HEK293 (cell line): ENCODE data around the gene ROCK1.
"Not testable (repeated sequence)": the region's sequence is repeated elsewhere in the genome, so short reads cannot be mapped to it uniquely, and the experiment has no call there.

ENCODE experiments used
- CTCF ChIA-PET: fragments of 350-600 bp; formaldehyde crosslinking; extraction: SDS; loops from one replicate; lab custom pipeline; 2021; ENCODE audit warnings: antibody characterized with exemption; lab: Yijun Ruan, JAX
- POLR2A ChIA-PET: fragments of 300-600 bp; formaldehyde crosslinking; extraction: SDS; loops from one replicate; lab custom pipeline; 2020; ENCODE audit warnings: antibody characterized with exemption, inconsistent platforms; lab: Yijun Ruan, JAX
- H3K27ac ChIP-seq: fragments of 200-500 bp; sonication (Bioruptor generic); 2 replicates; pipeline ENCODE4 v1.5.1; 2014; ENCODE audit warnings: low read depth, low read length, control low read depth, inconsistent platforms; ENCODE audit errors: extremely low read depth
- H3K36me3 ChIP-seq, 2 experiments: fragments of 200-500 bp in 1 of 2; sonication (Bioruptor generic) in 1 of 2; 1 replicate in 1 of 2; 2 replicates in 1 of 2; pipeline ENCODE4 v1.5.1; 2014 to 2017; ENCODE audit warnings: inconsistent platforms in 2 of 2, low read length in 2 of 2; ENCODE audit not compliant: control insufficient read depth in 2 of 2, insufficient read depth in 1 of 2
- H3K4me1 ChIP-seq: fragments of 200-500 bp; sonication (Bioruptor generic); 2 replicates; pipeline ENCODE4 v1.5.1; 2014; ENCODE audit warnings: mild to moderate bottlenecking, low read length, inconsistent platforms; ENCODE audit not compliant: control insufficient read depth, insufficient read depth
- H3K4me3 ChIP-seq: 2 replicates; pipeline ENCODE4 v1.5.1; 2011; ENCODE audit warnings: low read depth, mild to moderate bottlenecking, control low read depth, low read length, moderate library complexity
- H3K9me3 ChIP-seq: fragments of 200-500 bp; sonication (Bioruptor generic); 2 replicates; pipeline ENCODE4 v1.5.1; 2014; ENCODE audit warnings: low read depth, low read length, inconsistent platforms; ENCODE audit not compliant: control insufficient read depth, insufficient read depth
- GLIS2 ChIP-seq: fragments of 450-650 bp; formaldehyde crosslinking; IDR thresholded peaks from 2 replicates; pipeline ENCODE4 v1.5.1; 2016; ENCODE audit warnings: missing biosample characterization, missing genetic modification characterization
- IKZF3 ChIP-seq: fragments of 450-650 bp; IDR thresholded peaks from 2 replicates; pipeline ENCODE4 v1.5.0; 2018; ENCODE audit warnings: missing biosample characterization, mild to moderate bottlenecking, missing genetic modification characterization, moderate library complexity
- SETDB1 ChIP-seq: IDR thresholded peaks from one replicate; pipeline ENCODE4 v1.6.1; 2017; ENCODE audit warnings: mild to moderate bottlenecking, low read length, moderate library complexity, mixed read lengths; ENCODE audit not compliant: insufficient read length
- TRIM28 ChIP-seq: IDR thresholded peaks from 2 replicates; pipeline ENCODE4 v1.6.1; 2011; ENCODE audit warnings: low read length, control low read depth, borderline replicate concordance
- ZBTB17 ChIP-seq: fragments of 450-650 bp; formaldehyde crosslinking; IDR thresholded peaks from 2 replicates; pipeline ENCODE4 v1.5.1; 2016; ENCODE audit warnings: missing biosample characterization, missing genetic modification characterization
- ZNF114 ChIP-seq: fragments of 450-650 bp; formaldehyde crosslinking; IDR thresholded peaks from 2 replicates; pipeline ENCODE4 v1.5.0; 2017; ENCODE audit warnings: missing biosample characterization, missing genetic modification characterization
- ZNF132 ChIP-seq: fragments of 450-650 bp; formaldehyde crosslinking; IDR thresholded peaks from 2 replicates; pipeline ENCODE4 v1.5.1; 2017; ENCODE audit warnings: missing biosample characterization, missing genetic modification characterization, borderline replicate concordance
- ZNF140 ChIP-seq: fragments of 450-650 bp; formaldehyde crosslinking; IDR thresholded peaks from 2 replicates; pipeline ENCODE4 v1.5.1; 2016; ENCODE audit warnings: missing biosample characterization, missing genetic modification characterization
- ZNF16 ChIP-seq: fragments of 450-650 bp; formaldehyde crosslinking; IDR thresholded peaks from 2 replicates; pipeline ENCODE4 v1.5.1; 2016; ENCODE audit warnings: low read depth, missing biosample characterization, missing genetic modification characterization
- ZNF174 ChIP-seq: fragments of 450-650 bp; formaldehyde crosslinking; IDR thresholded peaks from 2 replicates; pipeline ENCODE4 v1.5.0; 2017; ENCODE audit warnings: missing biosample characterization, mild to moderate bottlenecking, missing genetic modification characterization
- ZNF521 ChIP-seq: fragments of 450-650 bp; formaldehyde crosslinking; IDR thresholded peaks from 2 replicates; pipeline ENCODE4 v1.5.1; 2017; ENCODE audit warnings: missing biosample characterization, mild to moderate bottlenecking, missing genetic modification characterization
- ZNF548 ChIP-seq: fragments of 450-650 bp; formaldehyde crosslinking; IDR thresholded peaks from 2 replicates; pipeline ENCODE4 v1.5.1; 2016; ENCODE audit warnings: missing biosample characterization, missing genetic modification characterization
- ZNF558 ChIP-seq: fragments of 450-650 bp; formaldehyde crosslinking; IDR thresholded peaks from 2 replicates; pipeline ENCODE4 v1.5.1; 2016; ENCODE audit warnings: missing biosample characterization, missing genetic modification characterization
- ZNF585B ChIP-seq: fragments of 450-650 bp; formaldehyde crosslinking; IDR thresholded peaks from 2 replicates; pipeline ENCODE4 v1.5.1; 2016; ENCODE audit warnings: missing biosample characterization, missing genetic modification characterization
- ZNF624 ChIP-seq: fragments of 450-650 bp; formaldehyde crosslinking; IDR thresholded peaks from 2 replicates; pipeline ENCODE4 v1.5.1; 2017; ENCODE audit warnings: missing biosample characterization, missing genetic modification characterization
- ZNF654 ChIP-seq: fragments of 450-650 bp; formaldehyde crosslinking; IDR thresholded peaks from 2 replicates; pipeline ENCODE4 v1.5.1; 2016; ENCODE audit warnings: low read depth, missing biosample characterization, missing genetic modification characterization
- ZNF701 ChIP-seq: fragments of 450-650 bp; formaldehyde crosslinking; IDR thresholded peaks from 2 replicates; pipeline ENCODE4 v1.5.1; 2016; ENCODE audit warnings: missing biosample characterization, missing genetic modification characterization
- ZNF707 ChIP-seq: fragments of 450-650 bp; formaldehyde crosslinking; IDR thresholded peaks from 2 replicates; pipeline ENCODE4 v1.5.1; 2016; ENCODE audit warnings: missing biosample characterization, missing genetic modification characterization
- TF ChIP-seq, protein P1 (sequence below): fragments of 450-650 bp; IDR thresholded peaks from 2 replicates; pipeline ENCODE4 v1.5.1; 2018; ENCODE audit warnings: missing biosample characterization, missing genetic modification characterization

The ROCK1 gene

DNA sequence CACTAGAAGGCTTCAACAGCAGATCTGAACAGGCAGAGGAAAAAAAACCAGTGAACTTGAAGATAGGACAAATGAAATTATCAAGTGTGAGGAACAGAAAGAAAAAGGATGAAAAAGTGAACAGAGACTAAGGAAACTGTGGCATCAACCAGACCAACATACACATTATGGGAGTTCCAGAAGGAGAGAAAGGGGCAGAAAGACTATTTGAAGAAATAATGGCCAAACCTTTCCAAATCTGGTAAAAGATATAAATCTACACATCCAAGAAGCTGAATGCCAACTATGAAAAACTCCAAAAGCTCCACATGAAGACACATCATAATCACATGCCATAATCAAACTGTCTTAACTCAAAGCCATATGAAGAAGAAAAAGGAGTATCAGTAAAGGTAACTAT, 79.8 kb downstream of the ROCK1 start:
- TF ChIP-seq SETDB1 (peak; percentile 35), ZNF558 (tag by site-specific recombination) (peak; percentile 96), ZNF114 (no peak)
- ChIA-PET CTCF (interaction anchor here (0.6 to 0.9 kb wide), 3 partner anchors 24 to 580 kb away, joined by 3 to 6 read pairs (median 3); no protein-coding TSS in a partner anchor), POLR2A (no interaction called here)
- no peaks in the 10 kb centered on the region for H3K9me3 ChIP-seq
- no peak overlapping the region for H3K27ac ChIP-seq
- H3K36me3 ChIP-seq = peaks cover 16 to 18% of the 10 kb centered on the region in 2 experiments
- no peak overlapping the region for H3K4me3 ChIP-seq
- no peaks in the 10 kb centered on the region for H3K4me1 ChIP-seq

DNA sequence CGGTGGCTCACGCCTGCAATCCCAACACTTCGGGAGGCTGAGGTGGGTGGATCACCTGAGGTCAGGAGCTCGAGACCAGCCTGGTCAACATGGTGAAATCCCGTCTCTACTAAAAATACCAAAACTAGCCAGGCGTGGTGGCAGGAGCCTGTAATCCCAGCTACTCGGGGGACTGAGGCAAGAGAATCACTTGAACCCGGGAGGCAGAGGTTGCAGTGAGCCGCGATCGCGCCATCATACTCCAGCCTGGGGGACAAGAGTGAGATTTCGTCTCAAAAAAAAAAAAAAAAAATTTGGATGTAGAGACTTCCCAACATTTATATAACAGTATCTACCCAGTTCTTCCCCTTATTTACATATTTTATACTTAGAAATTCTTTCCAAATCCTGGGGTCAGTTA, 93.4 kb downstream of the ROCK1 start:
- H3K4me1 ChIP-seq, H3K27ac ChIP-seq, H3K9me3 ChIP-seq, CTCF ChIA-PET, H3K4me3 ChIP-seq: not testable (repeated sequence)
- POLR2A ChIA-PET = interaction anchor here (0.7 kb wide), 1 partner anchor 704 kb away, joined by 5 read pairs; no protein-coding TSS in a partner anchor
- peaks cover 23 to 42% of the 10 kb centered on the region in 2 experiments for H3K36me3 ChIP-seq

DNA sequence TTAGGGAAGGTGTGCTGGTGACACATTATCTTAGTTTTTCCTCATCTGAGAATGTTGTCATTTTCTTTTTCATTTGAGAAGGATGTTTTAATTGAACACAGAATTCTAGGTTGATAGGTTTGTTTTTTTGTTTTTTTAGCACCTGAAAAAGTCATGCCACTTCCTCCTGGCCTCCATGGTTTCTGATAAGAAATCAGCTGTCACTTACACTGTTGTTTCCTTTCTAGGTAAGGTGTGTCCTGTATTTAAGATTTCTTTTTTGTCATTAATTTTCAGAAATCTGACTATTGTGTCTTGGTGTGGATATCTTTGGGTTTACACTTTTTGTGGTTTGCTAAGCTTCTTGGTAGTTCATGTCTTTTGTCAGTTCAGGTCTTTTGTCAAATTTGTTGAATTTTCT, 99.3 kb downstream of the ROCK1 start:
- ChIA-PET CTCF (no interaction called here), POLR2A (no interaction called here)
- Histone ChIP-seq H3K4me1 (no peaks in the 10 kb centered on the region), H3K36me3 (peaks cover 22 to 52% of the 10 kb centered on the region in 2 experiments), H3K9me3 (no peaks in the 10 kb centered on the region), H3K4me3 (no peak overlapping the region), H3K27ac (no peak overlapping the region)
- TF ChIP-seq ZNF701 (tag by site-specific recombination) (no peak), SETDB1 (peak; percentile 69), ZNF521 (no peak), TRIM28 (peak; percentile 37; the same call in 1 of the 2 replicates)

DNA sequence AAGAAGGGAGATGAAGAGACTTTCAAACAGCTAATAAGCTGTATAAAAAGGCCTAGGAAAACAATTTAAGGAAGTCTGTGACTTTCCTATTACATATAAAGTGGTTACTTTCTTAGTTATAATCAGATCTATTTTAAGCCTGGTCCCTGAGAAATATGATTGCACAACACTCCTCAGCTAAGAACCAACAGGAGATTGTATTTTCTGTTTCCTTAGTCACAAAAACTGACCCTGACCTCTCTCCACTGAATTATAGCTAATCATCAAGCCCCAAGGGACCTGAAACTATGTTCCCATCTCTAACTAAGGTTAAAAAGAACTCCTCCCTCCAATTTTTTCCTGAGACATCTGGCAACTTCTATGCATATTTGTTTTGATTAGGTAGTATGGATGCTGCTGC, 106.9 kb downstream of the ROCK1 start:
- no peak for TF ChIP-seq ZNF548 (tag by site-specific recombination)
- TF ChIP-seq GLIS2 (tag by site-specific recombination) = no peak
- TF ChIP-seq ZNF174 (tag by site-specific recombination) = no peak
- TF ChIP-seq ZBTB17 (tag by site-specific recombination) = no peak
- no peak for TF ChIP-seq ZNF624 (tag by site-specific recombination)
- TF ChIP-seq ZNF16 (tag by site-specific recombination) = no peak
- no peak for TF ChIP-seq ZNF585B (tag by site-specific recombination)
- TF ChIP-seq ZNF707 (tag by site-specific recombination) = no peak
- TF ChIP-seq, protein P1, sequence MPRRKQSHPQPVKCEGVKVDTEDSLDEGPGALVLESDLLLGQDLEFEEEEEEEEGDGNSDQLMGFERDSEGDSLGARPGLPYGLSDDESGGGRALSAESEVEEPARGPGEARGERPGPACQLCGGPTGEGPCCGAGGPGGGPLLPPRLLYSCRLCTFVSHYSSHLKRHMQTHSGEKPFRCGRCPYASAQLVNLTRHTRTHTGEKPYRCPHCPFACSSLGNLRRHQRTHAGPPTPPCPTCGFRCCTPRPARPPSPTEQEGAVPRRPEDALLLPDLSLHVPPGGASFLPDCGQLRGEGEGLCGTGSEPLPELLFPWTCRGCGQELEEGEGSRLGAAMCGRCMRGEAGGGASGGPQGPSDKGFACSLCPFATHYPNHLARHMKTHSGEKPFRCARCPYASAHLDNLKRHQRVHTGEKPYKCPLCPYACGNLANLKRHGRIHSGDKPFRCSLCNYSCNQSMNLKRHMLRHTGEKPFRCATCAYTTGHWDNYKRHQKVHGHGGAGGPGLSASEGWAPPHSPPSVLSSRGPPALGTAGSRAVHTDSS (tag by site-specific recombination) = no peak
- no peak for TF ChIP-seq ZNF654 (tag by site-specific recombination)
- no peak for TF ChIP-seq ZNF140
- no peak for TF ChIP-seq ZNF132 (tag by site-specific recombination)
- no peak for TF ChIP-seq IKZF3 (tag by site-specific recombination)
- H3K27ac ChIP-seq = no peak overlapping the region
- POLR2A ChIA-PET = no interaction called here
- H3K36me3 ChIP-seq = peaks cover 20 to 46% of the 10 kb centered on the region in 2 experiments
- CTCF ChIA-PET = interaction anchor here (0.5 to 2.0 kb wide), 4 partner anchors 11 to 175 kb away, joined by 3 to 9 read pairs (median 4); no protein-coding TSS in a partner anchor
- H3K4me3 ChIP-seq = no peak overlapping the region
- no peaks in the 10 kb centered on the region for H3K9me3 ChIP-seq
- no peaks in the 10 kb centered on the region for H3K4me1 ChIP-seq
